HUES6 (cell line): Measurements from ENCODE around the gene TNFSF13.

ENCODE experiments used
- H3K27ac ChIP-seq: 2 replicates; pipeline ENCODE4 v1.7.0; 2013; ENCODE audit warnings: low read depth, mild to moderate bottlenecking, low read length, inconsistent platforms
- H3K27me3 ChIP-seq: 2 replicates; pipeline ENCODE4 v1.6.1; 2013; ENCODE audit warnings: low read length; ENCODE audit not compliant: control insufficient read depth, insufficient read depth
- H3K36me3 ChIP-seq: 2 replicates; pipeline ENCODE4 v1.6.1; 2013; ENCODE audit warnings: low read length; ENCODE audit not compliant: control insufficient read depth, insufficient read depth
- H3K4me1 ChIP-seq: 2 replicates; pipeline ENCODE4 v1.6.1; 2013; ENCODE audit warnings: low read length; ENCODE audit not compliant: control insufficient read depth, insufficient read depth
- H3K4me3 ChIP-seq: 2 replicates; pipeline ENCODE4 v1.5.1; 2013; ENCODE audit warnings: low read depth, low read length
- H3K9ac ChIP-seq: one replicate; pipeline ENCODE4 v1.6.1; 2013; ENCODE audit warnings: mild to moderate bottlenecking, low read length
- H3K9me3 ChIP-seq: 2 replicates; pipeline ENCODE4 v1.6.1; 2013; ENCODE audit warnings: low read depth, low read length; ENCODE audit not compliant: control insufficient read depth, insufficient read depth

The TNFSF13 gene

GRCh38 chr17:7610641-7611040, 52.1 kb downstream of the TNFSF13 start:
- no peaks in the 10 kb centered on the region for H3K9me3 ChIP-seq
- no peaks in the 10 kb centered on the region for H3K27me3 ChIP-seq
- no peak overlapping the region for H3K27ac ChIP-seq
- peaks cover 15% of the 10 kb centered on the region for H3K4me1 ChIP-seq
- H3K4me3 ChIP-seq, result no peak overlapping the region
- H3K9ac ChIP-seq, result no peak overlapping the region
- peaks cover 14% of the 10 kb centered on the region for H3K36me3 ChIP-seq
